ENCODE data around the gene SMPDL3A.

Gene SMPDL3A

DNA sequence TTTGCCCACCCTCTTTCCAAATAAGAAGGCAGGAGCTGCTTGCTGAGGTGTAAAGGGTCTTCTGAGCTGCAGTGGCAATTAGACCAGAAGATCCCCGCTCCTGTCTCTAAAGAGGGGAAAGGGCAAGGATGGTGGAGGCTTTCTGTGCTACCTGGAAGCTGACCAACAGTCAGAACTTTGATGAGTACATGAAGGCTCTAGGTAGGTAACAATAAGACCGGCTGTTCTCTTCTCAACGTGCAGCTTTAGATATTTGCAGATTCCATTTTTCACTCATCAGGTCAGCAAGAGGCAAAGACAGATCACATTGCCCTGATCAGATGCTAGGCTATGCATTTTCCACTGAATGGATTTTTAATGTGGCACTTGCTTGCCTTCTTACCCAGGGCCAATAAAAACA lies 9.4 kb upstream of the SMPDL3A start, which contains the start of gene FABP7:
Gene FABP7, plus strand, starts transcription at position 50 of the 400 bp plus-strand sequence. Its CDS starts 79 bp downstream, at position 129.
- no peak within 1 kb of the TSS for H2AFZ ChIP-seq (ENCODE audit: low read length)
- H3K4me1 ChIP-seq (ENCODE audit: low read length) = no peaks in the 10 kb centered on the region
- H3K9me3 ChIP-seq (replicated peaks; ENCODE audit: insufficient read depth, low read length) = no peaks in the 10 kb centered on the region
- no peaks in the 10 kb centered on the region for H4K20me1 ChIP-seq (ENCODE audit: insufficient read depth, low read length)
- H3K27me3 ChIP-seq (replicated peaks; ENCODE audit: insufficient read depth, low read length) = no peaks in the 10 kb centered on the region
- no peak within 1 kb of the TSS for H3K4me2 ChIP-seq (ENCODE audit: low read depth, low read length)
- no peak within 1 kb of the TSS for H3K4me3 ChIP-seq (ENCODE audit: low read length)
- no peaks in the 10 kb centered on the region for H3K79me2 ChIP-seq (ENCODE audit: low read length)
- H3K36me3 ChIP-seq (replicated peaks; ENCODE audit: insufficient read depth, low read length) = no peaks in the 10 kb centered on the region
- H3K27ac ChIP-seq (ENCODE audit: low read length) = no peak within 1 kb of the TSS
- DNase-seq = no peak
- H3K9me2 ChIP-seq (replicated peaks; ENCODE audit: insufficient read depth, low read length) = no peaks in the 10 kb centered on the region
- no peak within 1 kb of the TSS for H3K9ac ChIP-seq (ENCODE audit: low read length)
- TF ChIP-seq, protein P1, sequence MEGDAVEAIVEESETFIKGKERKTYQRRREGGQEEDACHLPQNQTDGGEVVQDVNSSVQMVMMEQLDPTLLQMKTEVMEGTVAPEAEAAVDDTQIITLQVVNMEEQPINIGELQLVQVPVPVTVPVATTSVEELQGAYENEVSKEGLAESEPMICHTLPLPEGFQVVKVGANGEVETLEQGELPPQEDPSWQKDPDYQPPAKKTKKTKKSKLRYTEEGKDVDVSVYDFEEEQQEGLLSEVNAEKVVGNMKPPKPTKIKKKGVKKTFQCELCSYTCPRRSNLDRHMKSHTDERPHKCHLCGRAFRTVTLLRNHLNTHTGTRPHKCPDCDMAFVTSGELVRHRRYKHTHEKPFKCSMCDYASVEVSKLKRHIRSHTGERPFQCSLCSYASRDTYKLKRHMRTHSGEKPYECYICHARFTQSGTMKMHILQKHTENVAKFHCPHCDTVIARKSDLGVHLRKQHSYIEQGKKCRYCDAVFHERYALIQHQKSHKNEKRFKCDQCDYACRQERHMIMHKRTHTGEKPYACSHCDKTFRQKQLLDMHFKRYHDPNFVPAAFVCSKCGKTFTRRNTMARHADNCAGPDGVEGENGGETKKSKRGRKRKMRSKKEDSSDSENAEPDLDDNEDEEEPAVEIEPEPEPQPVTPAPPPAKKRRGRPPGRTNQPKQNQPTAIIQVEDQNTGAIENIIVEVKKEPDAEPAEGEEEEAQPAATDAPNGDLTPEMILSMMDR (IDR thresholded peaks at IDR 0.05; ENCODE audit: low read length) = no peak
- TF ChIP-seq EZH2 (optimal IDR thresholded peaks at IDR 0.05; ENCODE audit: low read depth, low read length) (no peak), EZH2phosphoT487 (IDR thresholded peaks at IDR 0.05; ENCODE audit: low read length) (no peak)
- H3F3A ChIP-seq (ENCODE audit: insufficient read depth, low read length) = no peaks in the 10 kb centered on the region

DNA sequence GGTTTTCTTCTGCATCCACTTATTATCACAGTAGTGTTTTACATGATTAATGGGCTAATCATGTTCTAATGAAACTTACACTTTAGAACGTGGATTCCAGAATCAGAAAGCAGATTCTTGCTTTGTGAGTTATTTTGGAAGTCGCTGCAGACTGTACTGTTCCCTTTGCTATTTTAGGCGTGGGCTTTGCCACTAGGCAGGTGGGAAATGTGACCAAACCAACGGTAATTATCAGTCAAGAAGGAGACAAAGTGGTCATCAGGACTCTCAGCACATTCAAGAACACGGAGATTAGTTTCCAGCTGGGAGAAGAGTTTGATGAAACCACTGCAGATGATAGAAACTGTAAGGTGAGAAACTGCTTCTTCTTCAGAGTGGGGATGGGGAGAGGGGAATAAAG lies 8.9 kb upstream of the SMPDL3A start:
- no peaks in the 10 kb centered on the region for H4K20me1 ChIP-seq (ENCODE audit: insufficient read depth, low read length)
- no peaks in the 10 kb centered on the region for H3F3A ChIP-seq (ENCODE audit: insufficient read depth, low read length)
- TF ChIP-seq EZH2phosphoT487 (IDR thresholded peaks at IDR 0.05; ENCODE audit: low read length) (no peak), EZH2 (optimal IDR thresholded peaks at IDR 0.05; ENCODE audit: low read depth, low read length) (no peak)
- TF ChIP-seq, protein P1 (IDR thresholded peaks at IDR 0.05; ENCODE audit: low read length) = no peak
- no peak for DNase-seq
- H3K4me2 ChIP-seq (ENCODE audit: low read depth, low read length) = no peak overlapping the region
- H3K9ac ChIP-seq (ENCODE audit: low read length) = no peak overlapping the region
- H3K36me3 ChIP-seq (replicated peaks; ENCODE audit: insufficient read depth, low read length) = no peaks in the 10 kb centered on the region
- H3K4me1 ChIP-seq (ENCODE audit: low read length) = no peaks in the 10 kb centered on the region
- H2AFZ ChIP-seq (ENCODE audit: low read length) = no peak overlapping the region
- H3K27ac ChIP-seq (ENCODE audit: low read length) = no peak overlapping the region
- no peaks in the 10 kb centered on the region for H3K79me2 ChIP-seq (ENCODE audit: low read length)
- H3K9me3 ChIP-seq (replicated peaks; ENCODE audit: insufficient read depth, low read length) = no peaks in the 10 kb centered on the region
- no peaks in the 10 kb centered on the region for H3K27me3 ChIP-seq (replicated peaks; ENCODE audit: insufficient read depth, low read length)
- no peaks in the 10 kb centered on the region for H3K9me2 ChIP-seq (replicated peaks; ENCODE audit: insufficient read depth, low read length)
- no peak overlapping the region for H3K4me3 ChIP-seq (ENCODE audit: low read length)

DNA sequence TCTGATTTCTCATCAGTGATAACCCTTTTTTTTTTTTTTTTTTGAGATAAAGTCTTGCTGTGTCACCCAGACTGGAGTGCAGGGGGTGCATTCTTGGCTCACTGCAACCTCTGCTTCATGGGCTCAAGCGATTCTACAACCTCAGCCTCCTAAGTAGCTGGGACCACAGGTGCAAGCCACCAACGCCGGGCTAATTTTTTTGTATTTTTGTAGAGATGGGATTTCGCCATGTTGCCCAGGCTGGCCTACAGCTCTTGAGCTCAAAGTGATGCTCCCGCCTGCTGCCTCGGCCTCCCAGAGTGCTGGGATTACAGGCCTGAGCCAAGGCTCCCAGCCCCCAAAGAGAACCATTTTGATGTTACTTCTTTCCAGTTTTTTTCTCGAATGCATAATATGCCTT lies 7.3 kb upstream of the SMPDL3A start:
- H3K27ac ChIP-seq (ENCODE audit: low read length) = no peak overlapping the region
- no peak overlapping the region for H3K4me3 ChIP-seq (ENCODE audit: low read length)
- H4K20me1 ChIP-seq (ENCODE audit: insufficient read depth, low read length) = no peaks in the 10 kb centered on the region
- TF ChIP-seq EZH2 (optimal IDR thresholded peaks at IDR 0.05; ENCODE audit: low read depth, low read length) (no peak), EZH2phosphoT487 (IDR thresholded peaks at IDR 0.05; ENCODE audit: low read length) (no peak)
- TF ChIP-seq, protein P1 (IDR thresholded peaks at IDR 0.05; ENCODE audit: low read length) = no peak
- H3K4me1 ChIP-seq (ENCODE audit: low read length) = no peaks in the 10 kb centered on the region
- no peak overlapping the region for H3K9ac ChIP-seq (ENCODE audit: low read length)
- no peaks in the 10 kb centered on the region for H3K9me2 ChIP-seq (replicated peaks; ENCODE audit: insufficient read depth, low read length)
- H3K36me3 ChIP-seq (replicated peaks; ENCODE audit: insufficient read depth, low read length) = no peaks in the 10 kb centered on the region
- no peak overlapping the region for H3K4me2 ChIP-seq (ENCODE audit: low read depth, low read length)
- H3K27me3 ChIP-seq (replicated peaks; ENCODE audit: insufficient read depth, low read length) = no peaks in the 10 kb centered on the region
- no peaks in the 10 kb centered on the region for H3F3A ChIP-seq (ENCODE audit: insufficient read depth, low read length)
- no peaks in the 10 kb centered on the region for H3K9me3 ChIP-seq (replicated peaks; ENCODE audit: insufficient read depth, low read length)
- H2AFZ ChIP-seq (ENCODE audit: low read length) = no peak overlapping the region
- no peaks in the 10 kb centered on the region for H3K79me2 ChIP-seq (ENCODE audit: low read length)
- DNase-seq = no peak
